ENCODE measurements around the gene RFX5. TPM values are rescaled to one million over a fixed set of nuclear protein-coding genes. Genes with fewer than 3 reads are reported as not detected.

Gene RFX5
- total and polyA plus RNA-seq, 12 donors: 6.5 to 38.4 (median 21.5) TPM

DNA sequence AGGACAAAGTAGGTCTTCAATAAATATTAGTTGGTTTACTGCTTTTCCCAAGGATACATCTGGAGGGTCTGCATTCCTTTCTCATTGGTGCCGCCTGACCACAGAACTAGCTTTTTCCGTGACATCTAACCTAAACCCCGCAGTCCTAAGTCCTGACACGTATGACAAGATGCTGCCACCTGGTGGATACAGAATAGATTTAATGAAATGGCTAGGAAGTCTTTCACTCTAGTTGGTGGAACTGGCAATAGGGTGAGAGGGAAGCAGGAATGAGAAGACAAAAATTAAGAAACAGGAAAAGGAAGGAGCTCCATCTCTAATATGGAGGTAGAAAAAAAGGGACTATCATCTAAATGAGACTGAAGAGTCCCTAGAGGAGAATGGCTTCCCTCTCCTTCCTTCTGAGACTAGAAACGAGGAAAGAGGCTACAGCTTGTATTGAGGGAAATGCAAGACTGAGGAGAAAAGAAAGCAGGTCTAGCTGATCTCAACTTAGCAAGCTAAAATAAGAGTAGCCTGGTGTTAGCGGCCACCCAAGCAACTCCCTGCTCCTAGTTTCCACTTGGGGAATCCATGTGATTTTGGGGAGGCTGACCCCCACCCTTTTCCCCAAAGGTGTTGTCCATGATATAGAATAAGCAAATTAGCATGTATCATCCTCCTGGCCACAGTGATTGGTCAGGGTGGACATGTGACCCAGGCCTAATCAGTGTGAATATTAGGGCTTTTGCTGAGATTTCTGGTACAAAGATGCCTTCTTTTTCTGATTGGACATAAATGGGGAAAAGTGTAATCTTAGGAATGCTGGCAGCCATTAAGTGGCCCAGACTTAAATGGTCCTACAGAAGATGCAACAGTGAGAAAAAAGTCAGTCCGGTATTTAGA lies 5.9 kb downstream of the RFX5 start:
- WGBS, 2 donors: 31 to 35% methylated on average over 7 of the region's 7 CpGs
- Histone ChIP-seq H3K9me3 (no peaks in the 10 kb centered on the region), H3K4me3 (no peak overlapping the region), H3K27ac (peak overlapping the region in 2 of 10 donors; percentile 9 to 29), H3K4me1 (peaks cover 0 to 26% (median 7%) of the 10 kb centered on the region in 9 donors), H3K36me3 (peaks cover 0 to 48% (median 16%) of the 10 kb centered on the region in 9 donors), H3K27me3 (no peaks in the 10 kb centered on the region)
- TF ChIP-seq, protein P1, sequence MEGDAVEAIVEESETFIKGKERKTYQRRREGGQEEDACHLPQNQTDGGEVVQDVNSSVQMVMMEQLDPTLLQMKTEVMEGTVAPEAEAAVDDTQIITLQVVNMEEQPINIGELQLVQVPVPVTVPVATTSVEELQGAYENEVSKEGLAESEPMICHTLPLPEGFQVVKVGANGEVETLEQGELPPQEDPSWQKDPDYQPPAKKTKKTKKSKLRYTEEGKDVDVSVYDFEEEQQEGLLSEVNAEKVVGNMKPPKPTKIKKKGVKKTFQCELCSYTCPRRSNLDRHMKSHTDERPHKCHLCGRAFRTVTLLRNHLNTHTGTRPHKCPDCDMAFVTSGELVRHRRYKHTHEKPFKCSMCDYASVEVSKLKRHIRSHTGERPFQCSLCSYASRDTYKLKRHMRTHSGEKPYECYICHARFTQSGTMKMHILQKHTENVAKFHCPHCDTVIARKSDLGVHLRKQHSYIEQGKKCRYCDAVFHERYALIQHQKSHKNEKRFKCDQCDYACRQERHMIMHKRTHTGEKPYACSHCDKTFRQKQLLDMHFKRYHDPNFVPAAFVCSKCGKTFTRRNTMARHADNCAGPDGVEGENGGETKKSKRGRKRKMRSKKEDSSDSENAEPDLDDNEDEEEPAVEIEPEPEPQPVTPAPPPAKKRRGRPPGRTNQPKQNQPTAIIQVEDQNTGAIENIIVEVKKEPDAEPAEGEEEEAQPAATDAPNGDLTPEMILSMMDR (IDR thresholded peaks at IDR 0.05): peak; percentile 47 to 80 (median 75)
- intact Hi-C loops (cut with DNase I): loop anchor here (1.0 to 10.0 kb wide), 11 partner anchors 14 to 146 kb away; partner anchors contain the start of genes PIP5K1A (in 6 of the 10), VPS72 (in 5 of the 10), PSMB4 (in 3 of the 10) and PI4KB (in 1 of the 10)
- DNase-seq (peak in 1 of 2 donors; percentile 64), ATAC-seq (peak; percentile 79 to 93 (median 88))

DNA sequence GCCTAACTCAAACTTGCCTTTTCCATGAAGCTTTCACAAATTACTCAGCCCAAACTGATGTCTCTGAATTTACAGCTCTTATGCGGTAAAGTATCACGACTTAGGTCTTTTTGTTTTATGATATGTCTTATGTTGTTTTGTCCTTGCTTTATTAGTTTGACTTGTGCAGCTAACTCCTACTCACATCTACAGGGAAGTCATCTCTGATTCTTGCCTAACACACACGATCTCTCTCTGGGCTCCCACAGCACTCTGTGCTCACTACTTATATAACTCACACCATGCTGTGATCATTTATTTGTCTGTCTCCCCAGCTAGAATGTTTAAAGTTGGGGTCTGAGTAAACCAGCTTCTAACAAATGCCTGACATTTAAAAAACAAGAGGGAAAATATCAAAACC lies 10.5 kb downstream of the RFX5 start:
- 94 to 95% methylated on average over 3 of the region's 3 CpGs for WGBS, 2 donors
- no peak overlapping the region for H3K27ac ChIP-seq
- no peak for DNase-seq
- H3K4me3 ChIP-seq: no peak overlapping the region
- peaks cover 0 to 11% (median 3%) of the 10 kb centered on the region in 9 donors for H3K4me1 ChIP-seq
- no peaks in the 10 kb centered on the region for H3K9me3 ChIP-seq
- TF ChIP-seq, protein P1 (IDR thresholded peaks at IDR 0.05): no peak
- no peak for ATAC-seq
- H3K36me3 ChIP-seq: peaks cover 0 to 4% (median 0%) of the 10 kb centered on the region in 9 donors
- H3K27me3 ChIP-seq: no peaks in the 10 kb centered on the region
- intact Hi-C loops (cut with DNase I): no loop called here

DNA sequence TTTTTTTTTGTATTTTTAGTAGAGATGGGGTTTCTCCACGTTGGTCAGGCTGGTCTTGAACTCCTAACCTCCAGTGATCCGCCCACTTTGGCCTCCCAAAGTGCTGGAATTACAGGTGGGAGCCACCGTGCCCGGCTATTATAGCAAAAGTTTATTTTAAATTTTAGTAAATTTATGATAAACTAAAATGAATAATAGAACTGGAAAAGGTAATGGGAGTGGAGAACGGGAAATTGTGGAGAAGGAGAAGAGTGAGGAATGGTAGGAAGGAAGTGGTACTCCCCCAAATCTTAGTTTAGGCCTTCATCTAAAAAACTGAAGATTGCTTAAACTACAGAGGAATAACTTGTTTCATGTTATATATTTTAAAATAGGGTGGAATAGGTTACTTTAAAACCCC lies 12.2 kb downstream of the RFX5 start:
- 87% methylated on average over 5 of the region's 5 CpGs for WGBS, 2 donors
- ATAC-seq (no peak), DNase-seq (no peak)
- TF ChIP-seq, protein P1 (IDR thresholded peaks at IDR 0.05): no peak
- intact Hi-C loops (cut with DNase I): no loop called here
- Histone ChIP-seq H3K4me1 (no peaks in the 10 kb centered on the region), H3K27ac (no peak overlapping the region), H3K4me3 (no peak overlapping the region), H3K9me3 (no peaks in the 10 kb centered on the region), H3K27me3 (no peaks in the 10 kb centered on the region), H3K36me3 (no peaks in the 10 kb centered on the region)

DNA sequence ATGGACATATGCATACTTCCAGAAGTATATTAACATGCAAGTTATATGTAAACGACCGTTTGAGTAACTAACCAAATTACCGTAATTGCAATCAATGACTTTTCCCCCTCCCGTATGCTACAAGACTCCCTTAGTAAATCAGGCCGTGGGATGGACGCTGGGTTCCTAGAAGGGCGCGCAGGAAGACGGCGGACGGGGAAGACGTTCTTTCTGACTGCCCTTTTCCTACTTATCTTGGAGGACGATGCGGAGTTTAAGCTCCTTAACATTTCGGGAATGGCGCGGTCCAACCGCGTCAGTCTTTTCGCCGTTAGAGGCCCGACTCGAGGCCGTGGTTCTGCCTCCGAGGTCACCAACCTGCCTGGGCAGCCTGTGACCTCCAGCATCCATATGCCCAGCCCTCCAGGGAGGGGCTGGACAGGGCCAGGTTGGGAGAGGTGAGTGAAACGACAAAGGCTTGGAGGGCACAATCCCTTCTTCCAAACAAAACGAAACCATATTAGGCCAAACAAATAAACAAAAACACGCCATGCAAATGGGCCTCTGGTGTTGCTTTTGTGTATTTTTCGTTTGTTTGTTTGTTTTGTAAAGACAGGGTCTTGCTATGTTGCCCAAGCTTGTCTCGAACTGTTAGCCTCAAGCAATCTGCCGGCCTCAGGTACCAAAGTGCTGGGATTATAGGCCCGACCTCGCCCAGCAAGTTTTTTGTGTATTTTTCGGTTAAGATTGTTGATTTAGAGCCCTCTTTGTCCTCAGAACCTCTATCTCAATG lies 19.0 kb downstream of the RFX5 start:
- Histone ChIP-seq H3K4me1 (peaks cover 0 to 44% (median 29%) of the 10 kb centered on the region in 9 donors), H3K9me3 (no peaks in the 10 kb centered on the region), H3K36me3 (peaks cover 0 to 29% (median 11%) of the 10 kb centered on the region in 9 donors), H3K27ac (peak overlapping the region; percentile 15 to 99 (median 96)), H3K4me3 (peak overlapping the region; percentile 67 to 95 (median 80)), H3K27me3 (no peaks in the 10 kb centered on the region)
- intact Hi-C loops (cut with DNase I): loop anchor here in 4 of 10 donors (1.0 to 5.0 kb wide), 5 partner anchors 13 to 47 kb away; partner anchors contain the start of genes RFX5 (in 1 of the 4) and ZNF687 (in 1 of the 4)
- DNase-seq: peak in 1 of 2 donors; percentile 24
- peak in 7 of 8 donors; percentile 12 to 43 (median 32) for ATAC-seq
- TF ChIP-seq, protein P1 (IDR thresholded peaks at IDR 0.05): no peak
- 18 to 19% methylated on average over 34 of the region's 34 CpGs for WGBS, 2 donors
